Measurements from ENCODE around the gene TXNL4B. TPM values are rescaled to one million over a fixed set of nuclear protein-coding genes. Genes with fewer than 3 reads are reported as not detected.
A peak's percentile ranks its signal among the peaks of the same experiment; 100 is the strongest.

The TXNL4B gene
- total RNA-seq, 1 donor from 2014 or later, result 11.8 TPM

DNA sequence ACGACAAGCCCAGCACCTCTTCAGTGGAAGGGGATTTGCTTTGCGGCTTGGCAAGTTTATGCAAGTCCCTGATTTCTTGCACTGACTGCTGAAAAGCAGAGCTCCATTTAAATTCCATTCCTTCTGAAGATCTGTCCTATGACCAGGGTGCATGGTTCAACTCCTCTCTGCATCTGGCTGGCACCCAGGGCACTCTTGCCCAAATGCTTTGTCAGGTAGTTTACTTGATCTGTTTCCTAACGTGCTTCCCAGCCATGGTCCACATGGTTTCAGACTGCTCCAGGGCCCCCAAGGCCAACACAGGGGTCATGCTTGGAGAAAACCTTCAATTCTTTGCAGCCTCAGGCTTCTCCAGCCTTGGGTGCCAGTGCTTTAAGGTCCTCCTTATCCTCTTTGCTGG lies 50.4 kb downstream of the TXNL4B start:
- no peak for DNase-seq (ENCODE audit: low read depth, low spot score)
- H3K9me3 Mint-ChIP-seq, result no peaks in the 10 kb centered on the region
- no peak overlapping the region for H3K4me3 Mint-ChIP-seq
- no peaks in the 10 kb centered on the region for H3K36me3 Mint-ChIP-seq (ENCODE audit: low read depth)
- TF ChIP-seq, protein P1, sequence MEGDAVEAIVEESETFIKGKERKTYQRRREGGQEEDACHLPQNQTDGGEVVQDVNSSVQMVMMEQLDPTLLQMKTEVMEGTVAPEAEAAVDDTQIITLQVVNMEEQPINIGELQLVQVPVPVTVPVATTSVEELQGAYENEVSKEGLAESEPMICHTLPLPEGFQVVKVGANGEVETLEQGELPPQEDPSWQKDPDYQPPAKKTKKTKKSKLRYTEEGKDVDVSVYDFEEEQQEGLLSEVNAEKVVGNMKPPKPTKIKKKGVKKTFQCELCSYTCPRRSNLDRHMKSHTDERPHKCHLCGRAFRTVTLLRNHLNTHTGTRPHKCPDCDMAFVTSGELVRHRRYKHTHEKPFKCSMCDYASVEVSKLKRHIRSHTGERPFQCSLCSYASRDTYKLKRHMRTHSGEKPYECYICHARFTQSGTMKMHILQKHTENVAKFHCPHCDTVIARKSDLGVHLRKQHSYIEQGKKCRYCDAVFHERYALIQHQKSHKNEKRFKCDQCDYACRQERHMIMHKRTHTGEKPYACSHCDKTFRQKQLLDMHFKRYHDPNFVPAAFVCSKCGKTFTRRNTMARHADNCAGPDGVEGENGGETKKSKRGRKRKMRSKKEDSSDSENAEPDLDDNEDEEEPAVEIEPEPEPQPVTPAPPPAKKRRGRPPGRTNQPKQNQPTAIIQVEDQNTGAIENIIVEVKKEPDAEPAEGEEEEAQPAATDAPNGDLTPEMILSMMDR (conservative IDR thresholded peaks at IDR 0.05), result no peak
- no peaks in the 10 kb centered on the region for H3K4me1 Mint-ChIP-seq
- H3K27me3 Mint-ChIP-seq (ENCODE audit: low read depth), result no peaks in the 10 kb centered on the region
- no peak overlapping the region for H3K27ac Mint-ChIP-seq (ENCODE audit: unreplicated experiment)

DNA sequence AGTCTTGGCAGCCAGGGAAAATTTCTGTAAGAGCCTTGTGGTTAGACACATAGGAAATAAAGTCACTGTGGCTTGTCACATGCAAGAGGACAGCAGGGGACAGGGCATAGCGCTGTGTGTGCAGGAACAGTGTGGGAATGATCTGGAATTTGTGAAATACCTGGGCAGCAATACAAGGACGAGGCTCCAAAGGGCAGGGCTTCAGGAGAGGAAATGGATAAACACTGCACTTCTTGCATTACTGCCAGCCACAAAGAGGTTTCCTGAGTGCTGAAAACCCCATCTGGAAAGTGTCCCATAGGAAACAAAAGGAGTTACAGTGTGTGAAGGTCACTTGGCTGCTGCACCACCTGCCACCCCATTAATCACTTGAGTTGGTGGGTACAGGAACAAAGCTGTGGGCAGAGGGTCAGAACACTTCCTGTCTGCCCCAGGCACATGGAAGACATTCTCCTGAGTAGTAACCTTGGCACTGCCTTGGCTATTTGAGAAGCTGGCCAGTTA lies 51.2 kb downstream of the TXNL4B start:
- no peak for DNase-seq (ENCODE audit: low read depth, low spot score)
- H3K36me3 Mint-ChIP-seq (ENCODE audit: low read depth), result no peaks in the 10 kb centered on the region
- no peaks in the 10 kb centered on the region for H3K9me3 Mint-ChIP-seq
- no peak overlapping the region for H3K27ac Mint-ChIP-seq (ENCODE audit: unreplicated experiment)
- no peak overlapping the region for H3K4me3 Mint-ChIP-seq
- H3K27me3 Mint-ChIP-seq (ENCODE audit: low read depth), result no peaks in the 10 kb centered on the region
- no peaks in the 10 kb centered on the region for H3K4me1 Mint-ChIP-seq
- TF ChIP-seq, protein P1 (conservative IDR thresholded peaks at IDR 0.05), result no peak

DNA sequence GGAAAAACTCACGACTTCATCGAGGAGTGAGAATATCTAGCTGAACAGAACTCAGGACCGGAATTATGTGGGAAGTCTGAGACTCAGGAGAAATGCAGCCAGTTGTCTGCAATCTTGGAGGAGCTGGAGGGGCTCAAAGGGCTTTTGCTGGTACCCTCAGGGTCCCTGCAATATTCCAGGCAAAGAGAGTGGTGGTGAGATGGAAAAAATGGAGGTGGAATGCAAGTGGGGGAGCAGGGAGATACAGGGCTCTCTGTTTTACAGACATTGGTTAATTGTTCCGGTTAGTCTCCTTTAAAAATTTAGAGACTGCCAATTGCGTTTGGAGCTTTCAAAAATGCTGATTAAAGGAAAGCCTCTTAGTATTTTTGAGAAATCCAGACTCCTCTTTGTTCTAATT lies 57.3 kb downstream of the TXNL4B start:
- no peak for DNase-seq (ENCODE audit: low read depth, low spot score)
- Mint-ChIP-seq H3K9me3 (no peaks in the 10 kb centered on the region), H3K4me3 (no peak overlapping the region), H3K27me3 (ENCODE audit: low read depth) (no peaks in the 10 kb centered on the region), H3K4me1 (peaks cover 12% of the 10 kb centered on the region), H3K36me3 (ENCODE audit: low read depth) (no peaks in the 10 kb centered on the region), H3K27ac (ENCODE audit: unreplicated experiment) (peak overlapping the region; percentile 28)
- TF ChIP-seq, protein P1 (conservative IDR thresholded peaks at IDR 0.05), result no peak

Other genes starting within 250 kb of the TXNL4B start
- 27.4 and 28.4 TPM in 2 replicates for gene ATXN1L, start 247.6 kb downstream of the TXNL4B start, total RNA-seq
- gene ZNF821, start 209.4 kb downstream of the TXNL4B start, total RNA-seq, result 28.8 and 30.2 TPM in 2 replicates
- 216 and 242 TPM in 2 replicates for gene IST1, start 198.1 kb downstream of the TXNL4B start, total RNA-seq
- not detected in 2 replicates for gene PKD1L3, start 93.2 kb downstream of the TXNL4B start, total RNA-seq
- 16.1 and 16.8 TPM in 2 replicates for gene DHODH, start 84.9 kb downstream of the TXNL4B start, total RNA-seq
- not detected in 2 replicates for gene HP, start 39.1 kb downstream of the TXNL4B start, total RNA-seq
- not detected in 2 replicates for gene HPR, start 30.4 kb downstream of the TXNL4B start, total RNA-seq
- gene DHX38, start 227 bp upstream of the TXNL4B start, total RNA-seq, result 84.0 and 86.0 TPM in 2 replicates
- 4.0 and 5.2 TPM in 2 replicates for gene PMFBP1, start 78.5 kb upstream of the TXNL4B start, total RNA-seq